HG03025 (cell line): Measurements from ENCODE around the gene ZDHHC21.

Experiments
- ATAC-seq: cut with Tn5 transposase; IDR thresholded peaks from one replicate; pipeline ENCODE4 v1.9.1; 2021; ENCODE audit warnings: mild to moderate bottlenecking, moderate library complexity; ENCODE audit not compliant: unreplicated experiment, low FRiP score

ZDHHC21 gene

GRCh38 chr9:14633148-14633547, 60.1 kb downstream of the ZDHHC21 start:
- ATAC-seq, result no peak

GRCh38 chr9:14627513-14627912, 65.7 kb downstream of the ZDHHC21 start:
- ATAC-seq, result no peak

GRCh38 chr9:14618836-14619420, 74.3 kb downstream of the ZDHHC21 start:
- ATAC-seq, result no peak

- peak; percentile 78 for ATAC-seq
Observed at GRCh38 chr9:14616188-14616982, 76.8 kb downstream of the ZDHHC21 start.

DNA sequence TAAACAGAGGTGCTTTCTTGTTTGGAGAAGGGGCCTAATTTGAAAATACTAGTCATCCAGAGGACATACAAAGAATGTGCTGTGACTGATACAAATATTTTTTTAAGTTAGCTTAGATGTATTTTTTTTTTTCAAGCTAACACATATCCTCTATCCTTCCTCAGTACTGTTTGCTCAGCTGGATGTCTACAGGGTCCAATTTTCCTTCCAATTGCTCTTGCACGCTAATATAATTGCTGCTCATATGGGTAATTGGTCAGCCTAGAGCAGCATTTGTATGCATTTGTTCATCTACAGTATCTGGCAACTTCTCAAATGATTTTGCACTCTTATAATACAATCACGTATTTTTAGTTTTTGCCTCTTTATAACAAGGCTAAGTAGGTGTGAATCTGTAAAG, 84.7 kb downstream of the ZDHHC21 start:
- ATAC-seq, result no peak

- no peak for ATAC-seq
Observed at GRCh38 chr9:14597171-14597799, 95.9 kb downstream of the ZDHHC21 start.

DNA sequence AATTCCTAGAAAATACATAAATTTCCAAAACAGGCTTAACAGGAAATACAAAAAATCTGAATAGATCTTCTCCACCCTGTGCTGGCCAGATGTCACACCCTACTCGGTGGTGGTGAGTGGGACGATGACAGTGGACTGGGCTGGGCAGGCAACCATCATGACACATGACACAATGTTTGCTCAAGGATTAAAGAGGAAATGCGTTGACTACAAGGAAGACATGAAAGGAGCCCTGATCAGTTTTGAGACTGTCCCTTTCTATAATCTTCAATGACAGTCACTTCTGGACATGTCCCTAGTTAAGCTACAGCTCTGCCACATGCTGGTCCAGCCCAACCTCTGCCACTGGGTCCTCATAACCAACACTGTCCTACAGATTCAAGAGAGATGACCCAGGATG, 99.8 kb downstream of the ZDHHC21 start:
- ATAC-seq, result no peak

- ATAC-seq, result no peak
Observed at GRCh38 chr9:14591411-14591810, 101.8 kb downstream of the ZDHHC21 start.

- peak; percentile 100 for ATAC-seq
Observed at GRCh38 chr9:14585730-14586473, 107.3 kb downstream of the ZDHHC21 start.

DNA sequence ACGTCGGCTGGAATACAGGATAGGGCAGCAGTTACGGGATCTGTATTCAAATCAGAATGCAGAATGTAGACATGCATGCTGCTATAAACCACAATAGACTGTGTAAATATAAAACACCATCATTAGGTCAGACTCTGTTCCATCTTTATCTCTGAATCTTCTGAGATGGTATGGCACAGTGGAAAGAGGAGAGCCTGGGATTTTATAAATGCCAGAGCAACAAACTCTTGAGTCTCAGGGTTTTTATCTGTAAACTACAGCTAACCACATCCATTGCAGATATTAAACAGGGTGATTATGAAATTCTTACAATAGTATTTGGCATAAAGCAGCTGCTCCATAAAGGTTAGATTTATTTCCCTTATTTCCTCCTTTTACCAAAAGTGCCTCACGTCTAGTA, 108.7 kb downstream of the ZDHHC21 start:
- no peak for ATAC-seq

DNA sequence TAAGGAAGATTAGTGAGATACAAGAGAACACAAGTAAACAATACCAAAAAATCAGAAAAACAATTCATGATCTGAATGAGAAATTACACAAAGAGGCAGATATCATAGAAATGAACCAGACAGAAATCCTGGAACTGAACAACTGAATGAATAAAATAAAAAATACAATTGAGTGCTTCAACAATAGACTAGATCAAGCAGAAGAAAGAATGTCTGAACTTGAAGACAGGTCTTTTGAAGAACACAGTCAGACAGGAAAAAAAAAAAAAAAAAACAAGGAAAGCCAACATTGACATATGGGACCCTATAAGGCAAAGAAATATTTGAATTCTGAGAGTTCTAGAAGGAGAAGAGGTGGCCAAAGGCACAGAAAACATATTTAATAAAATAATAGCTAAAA, 115.2 kb downstream of the ZDHHC21 start:
- ATAC-seq, result no peak

DNA sequence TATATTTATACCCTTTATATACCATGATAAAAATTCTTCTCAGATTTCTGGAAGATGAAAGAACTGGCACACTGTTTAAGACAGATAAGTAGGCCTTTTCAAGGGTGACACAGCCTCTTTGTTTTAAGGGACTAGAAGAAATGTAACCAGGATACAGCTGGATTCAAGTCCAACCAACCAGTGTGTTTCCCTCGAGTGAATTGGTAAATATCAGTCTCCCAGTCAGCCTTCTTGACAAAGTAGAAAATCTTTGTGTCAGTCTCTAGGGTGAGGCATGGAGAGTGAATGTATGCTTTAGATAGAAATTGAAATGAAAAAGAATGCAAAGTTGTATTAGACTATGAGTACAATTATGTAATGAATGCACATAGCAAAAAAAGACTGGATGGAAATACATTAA, 119.1 kb downstream of the ZDHHC21 start:
- no peak for ATAC-seq

GRCh38 chr9:14573319-14573718, 119.9 kb downstream of the ZDHHC21 start:
- no peak for ATAC-seq

DNA sequence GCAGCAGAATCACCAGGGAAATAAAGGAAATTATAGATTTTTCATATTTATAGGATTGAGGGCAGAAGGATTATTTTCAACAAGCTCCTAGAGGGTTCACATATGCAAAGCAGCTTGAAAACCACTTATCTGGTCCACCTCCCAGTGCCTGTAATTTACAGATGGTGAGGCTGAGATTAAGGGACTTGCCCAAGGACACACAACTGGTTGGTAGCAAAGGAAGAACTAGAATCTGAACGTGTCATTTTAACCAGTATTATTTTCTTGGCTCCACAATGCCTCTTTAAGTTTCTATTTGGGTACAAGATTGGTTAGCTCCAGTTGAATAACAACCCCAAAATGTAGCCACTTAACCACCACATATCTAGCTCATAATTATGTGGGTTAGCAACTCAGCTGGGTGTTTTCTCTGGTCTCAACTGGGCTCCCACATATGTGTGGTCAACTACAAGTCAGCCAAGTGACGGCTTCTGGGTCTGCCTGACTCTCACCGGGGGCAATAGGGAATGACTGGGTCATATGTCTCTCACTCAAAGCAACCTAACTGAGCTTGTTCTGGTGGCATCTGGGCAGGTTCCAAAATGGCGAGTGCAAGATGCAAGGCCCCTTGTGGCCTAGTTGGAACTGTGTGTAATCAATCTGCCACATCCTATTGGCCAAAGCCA, 127.7 kb downstream of the ZDHHC21 start:
- ATAC-seq, result no peak

DNA sequence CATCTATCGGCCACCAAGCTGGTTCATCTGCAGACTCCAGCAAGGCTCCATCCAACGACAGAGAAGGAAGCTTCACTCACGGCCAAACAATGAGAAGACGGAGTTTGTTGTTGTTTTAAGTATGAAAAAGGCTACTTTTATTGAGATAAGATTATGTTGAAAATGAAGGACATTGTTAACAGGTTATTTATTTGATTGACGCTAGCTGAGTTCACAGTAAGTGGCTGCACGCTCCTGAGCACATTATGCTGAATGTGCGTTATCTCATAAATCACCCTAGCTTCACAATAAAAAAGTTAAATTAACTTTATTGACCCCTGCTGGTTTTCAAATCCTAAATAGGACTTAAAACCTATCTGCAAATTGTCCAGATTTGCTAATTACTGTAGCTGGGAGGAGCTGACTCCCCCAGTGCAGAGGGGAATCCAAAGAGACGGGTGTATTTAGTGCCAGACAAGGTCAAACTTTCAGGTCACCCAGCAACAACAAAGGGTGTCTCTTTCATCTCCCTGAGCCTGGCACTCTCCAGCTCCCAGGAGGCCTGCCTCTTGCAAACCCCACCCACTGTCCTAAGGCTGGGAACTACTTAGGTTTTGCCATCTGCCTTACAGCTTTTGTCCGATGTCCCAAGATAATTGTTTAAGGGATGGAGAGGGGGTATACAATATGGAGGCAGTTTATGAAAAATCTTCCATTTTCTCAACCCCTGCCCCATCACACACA, 129.2 kb downstream of the ZDHHC21 start:
- ATAC-seq, result no peak

- ATAC-seq, result no peak
Observed at GRCh38 chr9:14561929-14562405, 131.3 kb downstream of the ZDHHC21 start.
